HCT116 (cell line): ENCODE data around the gene ZBED1. TPM values are rescaled to one million over a fixed set of nuclear protein-coding genes. Genes with fewer than 3 reads are reported as not detected.

Source experiments
- ATAC-seq: fragments of 200-7000 bp; cut with Tn5 transposase; 2 replicates; pipeline ENCODE4 v1.9.1; 2020; ENCODE audit warnings: mild to moderate bottlenecking, moderate library complexity
- BruUV-seq: library from RNA; stranded (reverse); fragments of 400-500 nt; replicated peaks from 2 replicates; lab custom pipeline; 2021; lab: Mats Ljungman, UMichigan
- CTCF ChIA-PET: fragments of 300-600 bp; sonication (Branson Sonifier 250); formaldehyde crosslinking; loops from one replicate; lab custom pipeline; 2021; ENCODE audit warnings: antibody characterized with exemption; lab: Charles Lee
- POLR2A ChIA-PET: fragments of 300-600, 350-600 bp; sonication (Branson Sonifier 250); formaldehyde crosslinking; loops from one replicate; lab custom pipeline; 2021; ENCODE audit warnings: antibody characterized with exemption; lab: Charles Lee
- RAD21 ChIA-PET, 2 experiments: fragments of 300-600 bp; sonication (Branson Sonifier 250); formaldehyde crosslinking; loops; one replicate each; lab custom pipeline; 2023; ENCODE audit warnings: low total read pairs in 2 of 2; ENCODE audit not compliant: uncharacterized antibody in 2 of 2, unreplicated experiment in 2 of 2, low non-redundant PET in 1 of 2; lab: Charles Lee
- DNase-seq: peaks from one replicate; pipeline ENCODE4 v3.0.0-alpha.2; 2010; ENCODE audit warnings: low read depth, low spot score
- H2AFZ ChIP-seq: fragments of 200-600 bp; shearing (Covaris generic), sonication (generic); 2 replicates; pipeline ENCODE4 v1.6.1; 2017; ENCODE audit warnings: low read depth, mixed run types, mixed read lengths, antibody characterized with exemption, low read length; ENCODE audit not compliant: poor library complexity, severe bottlenecking
- H3K27ac ChIP-seq: 2 replicates; pipeline ENCODE4 v1.5.1; 2012; ENCODE audit warnings: low read depth, low read length
- H3K27me3 ChIP-seq: fragments of 200-600 bp; sonication (generic); 2 replicates; pipeline ENCODE4 v1.6.1; 2016; ENCODE audit warnings: mixed run types, low read length, mixed read lengths; ENCODE audit not compliant: insufficient read depth
- H3K36me3 ChIP-seq, 2 experiments: fragments of 200-500 bp in 1 of 2; fragments of 200-600 bp in 1 of 2; sonication (Bioruptor generic) in 1 of 2; sonication (generic) in 1 of 2; 2 replicates each; pipeline versions ENCODE4 v1.5.1 to v1.6.1; 2014 to 2016; ENCODE audit warnings: low read length in 2 of 2, inconsistent platforms in 1 of 2, mixed read lengths in 1 of 2, mixed run types in 1 of 2; ENCODE audit not compliant: insufficient read depth in 2 of 2, control insufficient read depth in 1 of 2
- H3K4me1 ChIP-seq, 2 experiments: fragments of 200-600 bp in 1 of 2; sonication (generic) in 1 of 2; 2 replicates each; pipeline versions ENCODE4 v1.5.1 to v1.6.1; 2012 to 2017; ENCODE audit warnings: low read length in 2 of 2, inconsistent platforms in 1 of 2, mild to moderate bottlenecking in 1 of 2, mixed read lengths in 1 of 2, mixed run types in 1 of 2, moderate library complexity in 1 of 2; ENCODE audit not compliant: insufficient read depth in 2 of 2, control insufficient read depth in 1 of 2
- H3K4me2 ChIP-seq: fragments of 200-600 bp; sonication (generic); 2 replicates; pipeline ENCODE4 v1.6.1; 2017; ENCODE audit warnings: mixed run types, low read length, mixed read lengths
- H3K4me3 ChIP-seq, 2 experiments: fragments of 200-600 bp in 1 of 2; sonication (generic) in 1 of 2; replicated peaks in 1 of 2; 2 replicates each; pipeline ENCODE4 v1.5.1; 2011 to 2016; ENCODE audit warnings: low read length in 2 of 2, control low read depth in 1 of 2, low read depth in 1 of 2, mild to moderate bottlenecking in 1 of 2, mixed read lengths in 1 of 2, mixed run types in 1 of 2
- H3K79me2 ChIP-seq: fragments of 200-600 bp; sonication (generic); 2 replicates; pipeline ENCODE4 v1.6.1; 2017; ENCODE audit warnings: mild to moderate bottlenecking, mixed run types, low read length, moderate library complexity, mixed read lengths; ENCODE audit not compliant: insufficient read depth
- H3K9ac ChIP-seq: fragments of 200-600 bp; sonication (generic); 2 replicates; pipeline ENCODE4 v1.6.1; 2016; ENCODE audit warnings: low read length, mixed read lengths
- H3K9me2 ChIP-seq: fragments of 200-600 bp; sonication (generic), shearing (Covaris generic); 2 replicates; pipeline ENCODE4 v1.6.1; 2017; ENCODE audit warnings: mixed run types, mild to moderate bottlenecking, moderate library complexity; ENCODE audit not compliant: insufficient read depth
- H3K9me3 ChIP-seq, 2 experiments: fragments of 200-500 bp in 1 of 2; fragments of 200-600 bp in 1 of 2; sonication (Bioruptor generic) in 1 of 2; sonication (generic) in 1 of 2; 2 replicates each; pipeline ENCODE4 v1.6.1; 2014 to 2017; ENCODE audit warnings: low read length in 2 of 2, mixed read lengths in 2 of 2, inconsistent platforms in 1 of 2, low read depth in 1 of 2, mild to moderate bottlenecking in 1 of 2, mixed run types in 1 of 2, moderate library complexity in 1 of 2; ENCODE audit not compliant: control insufficient read depth in 1 of 2, insufficient read depth in 1 of 2
- H4K20me1 ChIP-seq: fragments of 200-600 bp; sonication (generic), shearing (Covaris generic); 2 replicates; pipeline ENCODE4 v1.6.1; 2017; ENCODE audit warnings: mixed run types, mild to moderate bottlenecking, moderate library complexity; ENCODE audit not compliant: insufficient read depth
- CEBPB ChIP-seq: IDR thresholded peaks from 2 replicates; pipeline ENCODE4 v1.6.1; 2012; ENCODE audit warnings: low read depth
- EGR1 ChIP-seq: IDR thresholded peaks from 2 replicates; pipeline ENCODE4 v1.6.1; 2012; ENCODE audit warnings: low read depth
- EZH2 ChIP-seq: fragments of 200-600 bp; sonication (generic); IDR thresholded peaks from 2 replicates; pipeline ENCODE4 v1.6.1; 2017; ENCODE audit warnings: antibody characterized with exemption, mixed run types
- JUND ChIP-seq: IDR thresholded peaks from 2 replicates; pipeline ENCODE4 v1.6.1; 2012
- POLR2A ChIP-seq: IDR thresholded peaks from 2 replicates; pipeline ENCODE4 v1.7.0; 2011; ENCODE audit warnings: borderline replicate concordance; ENCODE audit not compliant: insufficient read depth, insufficient read length; ENCODE audit errors: extremely low read depth
- SP1 ChIP-seq: IDR thresholded peaks from 2 replicates; pipeline ENCODE4 v1.6.1; 2012; ENCODE audit warnings: low read depth
- SRF ChIP-seq: IDR thresholded peaks from 2 replicates; pipeline ENCODE4 v1.6.1; 2012; ENCODE audit warnings: low read depth
- TCF7L2 ChIP-seq: IDR thresholded peaks from 2 replicates; pipeline ENCODE4 v1.7.0; 2011; ENCODE audit warnings: borderline replicate concordance, inconsistent platforms; ENCODE audit not compliant: insufficient read depth, insufficient read length; ENCODE audit errors: extremely low read depth
- ZFX ChIP-seq: fragments of 450-650 bp; IDR thresholded peaks from 2 replicates; pipeline ENCODE4 v1.6.1; 2017
- intact Hi-C: fragments of 100-400 bp; cut with micrococcal nuclease; formaldehyde crosslinking; loops from 2 replicates; pipeline ENCODE4 v1.10.0; 2022
- total RNA-seq: library from RNA; stranded (reverse); gene quantifications from one replicate; pipeline ENCODE4 v1.2.1, GENCODE V29; 2021; ENCODE audit not compliant: unreplicated experiment
- TF ChIP-seq, protein P1 (sequence below): IDR thresholded peaks from 2 replicates; pipeline ENCODE4 v1.6.1; 2012

Gene ZBED1
- total RNA-seq, 1 experiment from 2014 or later = 21.0 TPM

- Histone ChIP-seq H3K36me3 (no peaks in the 10 kb centered on the region; a peak in 1 of 4 replicates), H3K79me2 (0 out of 2 replicates have a peak, but pooled peaks cover 1% of the 10 kb centered on the region), H3K4me2 (no peak overlapping the region)
Observed at GRCh38 chrX:2485789-2486345, 14.9 kb downstream of the ZBED1 start.

GRCh38 chrX:2484721-2485648 lies 15.8 kb downstream of the ZBED1 start:
- Histone ChIP-seq H3K4me3 (no peak overlapping the region), H3K9ac (no peak overlapping the region), H4K20me1 (no peaks in the 10 kb centered on the region), H3K27ac (no peak overlapping the region), H3K79me2 (peaks cover 6% of the 10 kb centered on the region; the same call in 1 of the 2 replicates), H3K9me2 (no peaks in the 10 kb centered on the region), H2AFZ (no peak overlapping the region), H3K4me1 (no peaks in the 10 kb centered on the region), H3K4me2 (no peak overlapping the region), H3K36me3 (no peaks in the 10 kb centered on the region; a peak in 1 of 4 replicates), H3K9me3 (no peaks in the 10 kb centered on the region), H3K27me3 (no peaks in the 10 kb centered on the region)
- POLR2A ChIA-PET = no interaction called here
- ATAC-seq = no peak
- TF ChIP-seq EGR1 (no peak), SRF (no peak), SP1 (no peak), CEBPB (no peak), EZH2 (no peak), POLR2A (no peak)
- CTCF ChIA-PET = no interaction called here
- intact Hi-C loops = no loop called here
- RAD21 ChIA-PET = no interaction called here
- DNase-seq = no peak
- BruUV-seq = no TSS peak

More at GRCh38 chrX:2485789-2486345, 14.9 kb downstream of the ZBED1 start:
- RAD21 ChIA-PET = no interaction called here
- no peaks in the 10 kb centered on the region for H4K20me1 ChIP-seq
- H2AFZ ChIP-seq = no peak overlapping the region
- no peak for DNase-seq
- TF ChIP-seq TCF7L2 (no peak), JUND (no peak), POLR2A (no peak), SP1 (no peak), ZFX (no peak)
- TF ChIP-seq, protein P1, sequence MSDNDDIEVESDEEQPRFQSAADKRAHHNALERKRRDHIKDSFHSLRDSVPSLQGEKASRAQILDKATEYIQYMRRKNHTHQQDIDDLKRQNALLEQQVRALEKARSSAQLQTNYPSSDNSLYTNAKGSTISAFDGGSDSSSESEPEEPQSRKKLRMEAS = no peak
- H3K9ac ChIP-seq = no peak overlapping the region
- H3K27me3 ChIP-seq = no peaks in the 10 kb centered on the region
- no peaks in the 10 kb centered on the region for H3K9me2 ChIP-seq
- H3K4me3 ChIP-seq = no peak overlapping the region
- no peaks in the 10 kb centered on the region for H3K9me3 ChIP-seq
- no peaks in the 10 kb centered on the region for H3K4me1 ChIP-seq
- CTCF ChIA-PET = no interaction called here
- intact Hi-C loops = no loop called here
- ATAC-seq = no peak
- no peak overlapping the region for H3K27ac ChIP-seq
- no TSS peak for BruUV-seq
- POLR2A ChIA-PET = no interaction called here
